SHP77 treated with DMSO at 0.1 percent for 48 hours (cell line): Measurements from ENCODE around the gene RGMA.
"Not testable (repeated sequence)": the region's sequence is repeated elsewhere in the genome, so short reads cannot be mapped to it uniquely, and the experiment has no call there.

Experiments
- DNase-seq: peaks from one replicate; lab custom pipeline; 2025; lab: John Stamatoyannopoulos, UW

The RGMA gene

DNA sequence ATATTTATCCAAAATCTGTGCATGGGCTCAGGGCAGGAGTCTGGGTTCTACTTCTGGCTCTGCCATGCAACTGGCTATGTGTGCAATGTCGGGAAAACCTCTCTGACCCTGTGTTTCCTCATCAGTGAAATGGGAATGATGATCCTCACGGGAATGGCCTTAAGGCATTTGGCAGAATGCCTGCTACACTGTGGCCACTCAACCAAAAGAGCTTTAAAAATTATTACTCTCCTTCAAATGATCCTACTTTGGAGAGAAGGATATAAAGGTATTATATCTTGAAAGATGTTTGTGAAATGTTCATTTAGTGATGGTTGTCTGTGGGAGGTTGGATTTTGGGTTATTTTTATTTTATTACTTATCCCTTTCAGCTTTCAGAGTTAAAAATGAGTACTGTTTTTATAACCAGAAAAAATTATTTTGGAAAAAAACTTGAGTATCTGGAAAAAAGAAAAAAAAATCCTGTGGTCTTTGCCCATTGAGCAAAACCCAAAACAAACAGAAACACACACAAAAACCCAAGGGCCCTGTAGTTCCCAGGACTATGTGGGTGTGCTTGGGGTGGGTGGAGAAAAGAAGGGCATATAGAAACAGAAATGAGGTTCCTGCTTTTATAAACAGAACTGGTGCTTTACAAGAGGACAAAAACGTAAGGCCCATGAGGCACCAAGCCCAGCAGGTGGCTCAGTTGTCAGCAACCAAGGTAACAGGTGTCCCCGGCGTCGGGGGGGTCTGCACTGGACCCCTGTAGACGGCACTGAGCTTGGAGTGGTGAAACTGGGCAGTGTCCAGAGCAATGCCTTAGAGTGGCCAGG is 22.0 kb downstream of the RGMA start:
- DNase-seq: no peak

DNA sequence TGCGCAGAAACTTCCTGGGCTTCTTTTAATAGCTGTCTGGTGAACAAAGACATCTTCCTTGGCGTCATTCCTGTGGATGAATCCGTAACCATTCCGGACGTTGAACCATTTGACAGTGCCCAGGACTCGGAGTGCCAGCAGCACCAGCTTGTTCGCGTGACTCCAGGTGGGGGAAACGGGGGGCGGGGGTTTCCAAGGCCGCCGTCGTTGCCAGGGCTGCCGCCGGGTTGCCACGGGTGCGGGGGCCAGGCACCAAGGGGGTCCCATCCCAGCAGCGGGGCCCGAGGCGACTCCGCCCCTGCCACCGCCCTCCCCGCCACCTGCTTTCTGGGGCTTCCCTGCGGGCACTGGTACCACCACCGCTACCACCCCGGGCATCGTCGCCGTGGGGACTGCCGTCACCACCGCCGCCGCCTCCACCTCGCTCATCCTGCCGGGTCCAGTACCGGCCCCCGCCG is 22.8 kb downstream of the RGMA start:
- DNase-seq: no peak

DNA sequence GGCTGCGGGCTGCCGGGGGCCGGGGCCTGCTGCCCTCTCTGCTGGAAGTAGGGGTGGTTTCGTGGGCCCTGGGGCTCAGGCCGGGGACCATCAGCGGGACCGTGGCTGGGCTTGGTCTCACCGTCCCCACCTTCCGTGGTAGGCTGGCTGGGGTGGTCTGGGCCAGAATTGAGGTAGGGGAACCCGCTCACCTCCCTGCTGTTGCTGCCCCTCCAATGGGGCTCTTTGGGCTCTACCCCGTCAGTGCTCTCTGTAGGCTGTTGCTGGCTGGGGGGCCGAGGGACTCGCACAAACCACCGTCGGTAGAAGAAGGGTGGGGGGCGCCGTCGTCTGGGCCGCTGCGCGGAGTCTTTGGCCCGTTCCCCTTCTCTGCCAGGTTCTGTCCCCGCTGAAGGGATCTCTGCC is 23.4 kb downstream of the RGMA start:
- DNase-seq: no peak

DNA sequence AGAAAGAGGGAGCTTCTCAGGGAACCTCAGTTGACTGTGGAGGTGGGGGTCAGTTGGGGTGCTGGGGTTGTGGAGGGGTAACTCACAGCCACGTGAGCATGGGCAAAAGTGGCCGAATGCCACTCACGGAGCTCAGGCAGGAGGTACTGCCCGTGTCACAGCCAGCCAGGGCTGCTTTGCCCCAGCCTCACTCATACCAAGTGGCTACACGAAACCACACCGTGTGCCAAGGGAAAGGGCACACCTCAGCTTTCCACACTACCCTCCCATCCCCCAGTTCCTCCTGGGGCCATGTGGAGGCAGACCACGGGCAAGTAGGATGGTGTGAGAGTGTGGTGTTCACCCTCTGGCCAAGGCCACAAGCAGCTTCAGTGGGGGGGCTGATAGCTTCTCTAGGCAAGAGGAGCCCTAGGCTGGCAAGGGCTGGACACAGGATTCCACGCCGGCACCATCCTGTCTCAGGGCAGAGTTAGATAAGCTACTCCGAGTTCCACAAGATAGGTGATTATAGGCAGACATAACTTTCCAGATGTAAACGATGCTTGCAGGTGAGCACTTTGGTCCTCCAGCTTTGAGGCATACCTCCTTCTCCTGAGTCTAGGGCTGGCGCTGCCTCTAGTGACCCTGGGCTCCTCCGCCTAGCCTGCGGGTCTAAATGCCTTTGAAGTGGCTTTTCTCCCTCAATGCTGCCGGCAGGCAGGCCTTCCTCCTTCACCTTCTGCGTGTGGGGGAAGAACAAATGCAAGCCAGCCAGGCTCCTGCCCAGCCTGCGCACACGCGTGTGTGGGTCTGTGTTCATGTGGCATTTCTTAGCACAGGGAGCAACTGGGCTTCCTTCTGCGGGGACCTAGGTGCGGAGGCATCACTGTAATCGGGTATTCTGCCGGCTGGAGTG is 25.0 kb downstream of the RGMA start:
- DNase-seq: no peak

DNA sequence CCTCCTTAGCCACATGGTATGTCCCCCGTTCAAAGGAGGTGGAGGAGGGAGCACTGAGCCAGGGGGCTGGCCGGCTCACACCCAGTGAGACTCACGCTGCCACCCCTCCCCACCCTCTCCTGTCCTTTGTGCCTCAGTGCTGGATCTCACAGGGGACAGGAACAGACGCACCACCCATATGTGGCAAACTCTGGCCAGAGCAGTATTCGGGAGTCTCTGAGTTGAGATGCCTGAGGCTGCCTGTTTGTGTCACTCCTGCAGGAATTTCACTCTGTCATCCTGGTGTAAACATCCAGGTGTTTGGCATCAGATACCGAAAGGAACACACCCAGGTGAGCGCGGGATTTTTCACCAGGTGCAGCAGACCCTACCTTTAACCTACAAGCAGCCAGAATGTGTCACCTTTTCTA is 25.7 kb downstream of the RGMA start:
- no peak for DNase-seq

DNA sequence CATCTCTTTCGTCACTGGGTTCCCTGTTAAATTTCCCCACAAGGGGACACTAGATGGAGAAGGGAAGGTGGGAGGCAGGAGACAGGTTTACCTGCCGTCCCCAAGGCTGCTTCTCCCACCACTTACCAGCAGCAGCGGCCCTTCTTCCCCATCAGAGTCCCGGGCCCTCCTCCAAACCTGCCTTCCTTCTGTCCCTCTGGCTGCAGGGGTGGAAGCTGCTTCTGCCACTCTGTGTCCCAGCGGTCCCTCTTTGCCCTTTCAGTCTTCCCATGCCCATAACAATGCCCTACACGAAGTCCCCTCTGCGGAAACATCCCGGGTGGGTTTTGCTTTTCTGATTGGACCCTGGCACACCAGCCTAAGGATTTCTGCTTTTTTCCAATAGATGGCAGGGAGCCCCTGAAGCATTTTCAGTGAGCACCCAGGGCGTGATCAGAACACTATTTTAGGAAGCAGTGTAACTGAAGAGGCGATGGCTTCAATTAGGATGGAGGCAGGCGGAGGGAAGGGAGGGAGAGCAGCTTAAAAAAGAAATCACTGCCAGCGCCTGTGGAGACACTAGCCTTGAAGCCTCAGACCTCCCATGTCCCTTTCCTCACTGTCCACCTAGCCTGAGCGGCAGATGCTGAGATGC is 26.3 kb downstream of the RGMA start:
- not testable (repeated sequence) for DNase-seq

DNA sequence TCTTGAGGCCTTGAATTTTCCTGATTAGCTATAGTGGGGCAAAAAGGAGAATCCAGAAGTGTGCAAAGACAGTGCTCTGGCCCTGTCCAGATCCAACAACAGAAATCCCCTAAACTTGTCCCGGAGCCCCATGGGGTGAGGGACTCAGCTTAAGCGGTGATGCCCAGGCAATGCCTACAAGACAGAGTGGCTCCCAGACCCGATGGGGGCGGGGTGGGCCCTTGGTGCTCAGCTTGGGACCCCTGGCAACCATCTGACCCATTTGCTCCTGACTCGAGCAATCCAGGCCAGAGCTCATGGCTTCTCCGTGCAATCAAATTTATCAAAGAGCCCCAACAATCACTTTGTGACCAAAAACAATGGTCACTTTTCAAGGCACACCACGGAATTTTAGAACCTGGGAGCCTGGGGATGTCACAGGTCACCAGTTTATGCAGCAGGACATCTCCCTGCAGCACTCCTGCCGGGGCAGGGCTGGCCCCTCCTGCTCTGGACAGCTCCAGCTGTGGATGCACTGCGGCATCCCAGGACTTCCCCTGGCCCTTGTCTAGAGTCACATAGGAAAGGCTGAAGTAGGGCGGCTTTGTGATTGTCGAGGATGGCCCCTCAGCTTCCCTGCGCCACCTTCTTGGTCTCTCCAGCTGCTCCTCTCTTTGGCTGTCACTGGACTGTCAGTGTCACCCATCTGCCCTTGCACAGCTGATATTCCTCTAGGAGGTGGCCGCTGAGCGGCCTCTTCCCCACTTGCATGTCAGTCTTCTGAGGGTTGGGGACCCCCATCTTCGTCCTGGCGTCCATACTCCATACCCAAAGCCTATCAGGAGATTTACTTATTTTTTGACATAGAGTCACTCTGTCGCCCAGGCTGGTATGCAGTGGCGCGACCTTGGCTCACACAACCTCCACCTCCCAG is 28.4 kb downstream of the RGMA start:
- DNase-seq: no peak

DNA sequence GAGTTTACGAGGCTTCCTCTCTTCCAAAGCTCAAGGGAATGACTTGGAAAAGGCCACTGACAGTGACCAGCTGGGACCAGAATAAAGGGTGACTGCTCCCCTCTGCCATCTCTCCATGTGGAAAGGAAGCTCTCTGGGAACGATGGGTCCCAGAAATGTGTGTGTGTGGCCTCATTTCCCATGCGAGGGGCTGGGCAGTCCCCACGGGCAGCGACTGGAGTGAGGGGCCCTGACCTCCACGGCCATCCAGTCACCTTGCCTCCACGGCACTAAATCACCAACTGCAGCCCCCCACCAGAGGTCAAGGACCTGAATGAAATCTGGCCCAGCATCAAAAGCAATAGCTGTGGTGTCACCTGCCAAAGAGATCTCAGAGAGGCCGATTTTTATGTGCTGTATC is 29.6 kb downstream of the RGMA start:
- no peak for DNase-seq

DNA sequence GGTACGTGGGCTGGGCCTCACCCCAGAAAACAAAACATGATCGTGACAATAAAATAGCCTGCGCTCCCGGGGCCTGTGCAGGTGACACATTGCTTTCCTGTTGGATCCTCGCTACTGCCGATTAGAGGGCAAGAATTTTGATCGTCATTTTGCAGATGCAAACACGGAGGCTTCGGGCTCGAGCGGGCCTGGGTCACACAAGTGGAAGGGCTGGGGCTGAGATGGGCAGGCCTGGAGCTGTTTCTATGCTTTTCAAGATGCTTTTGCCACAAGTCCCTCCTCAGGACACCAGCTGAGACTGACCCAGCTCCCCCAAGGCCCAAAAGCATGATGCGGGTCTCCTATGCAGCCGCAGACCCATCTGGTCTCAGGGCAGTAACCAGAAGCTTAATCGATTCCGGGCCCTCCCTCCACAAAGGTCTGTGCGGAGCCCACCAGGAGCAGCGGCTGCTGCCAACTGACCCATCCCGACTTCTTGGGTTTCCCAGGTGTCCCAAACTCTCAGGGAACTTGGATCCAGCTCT is 30.0 kb downstream of the RGMA start:
- no peak for DNase-seq

DNA sequence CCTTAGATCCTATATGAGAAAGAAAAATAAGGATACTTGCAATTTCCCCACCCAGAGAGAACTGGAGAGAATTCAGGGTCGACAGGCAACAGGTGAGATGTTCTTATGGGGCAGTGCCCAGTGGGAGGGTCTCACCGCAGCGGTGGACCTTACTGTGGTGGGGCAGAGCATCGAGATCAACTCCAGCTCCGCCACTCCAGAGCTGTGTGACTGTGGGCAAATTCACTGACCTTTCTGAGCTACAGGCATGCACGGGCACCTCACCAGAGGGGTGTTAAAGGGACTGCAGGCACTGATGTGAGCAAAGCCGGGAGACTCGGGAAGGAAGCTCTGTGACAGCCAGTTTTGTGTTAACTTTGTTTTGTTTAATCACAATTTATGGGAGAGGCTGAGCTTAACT is 30.9 kb downstream of the RGMA start:
- no peak for DNase-seq

DNA sequence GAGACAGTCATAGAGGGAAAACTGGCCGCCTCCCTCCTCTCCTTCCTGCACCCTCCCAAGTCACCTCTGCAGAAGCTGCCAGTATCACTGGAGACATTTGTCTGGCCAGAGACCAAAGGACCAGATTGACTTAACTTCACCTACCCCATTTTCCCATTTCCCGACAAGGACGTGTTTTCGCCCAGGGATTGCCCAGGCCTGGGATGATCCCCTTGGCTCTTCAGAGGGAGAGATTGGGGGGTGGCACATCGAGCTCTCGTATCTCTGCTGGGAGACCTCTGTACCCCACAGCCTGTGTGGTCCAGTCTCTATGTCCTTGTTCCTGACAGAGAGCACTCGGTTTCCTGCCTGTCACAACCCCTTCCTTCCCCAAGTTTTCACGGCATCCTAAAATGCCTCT is 31.4 kb downstream of the RGMA start:
- no peak for DNase-seq

DNA sequence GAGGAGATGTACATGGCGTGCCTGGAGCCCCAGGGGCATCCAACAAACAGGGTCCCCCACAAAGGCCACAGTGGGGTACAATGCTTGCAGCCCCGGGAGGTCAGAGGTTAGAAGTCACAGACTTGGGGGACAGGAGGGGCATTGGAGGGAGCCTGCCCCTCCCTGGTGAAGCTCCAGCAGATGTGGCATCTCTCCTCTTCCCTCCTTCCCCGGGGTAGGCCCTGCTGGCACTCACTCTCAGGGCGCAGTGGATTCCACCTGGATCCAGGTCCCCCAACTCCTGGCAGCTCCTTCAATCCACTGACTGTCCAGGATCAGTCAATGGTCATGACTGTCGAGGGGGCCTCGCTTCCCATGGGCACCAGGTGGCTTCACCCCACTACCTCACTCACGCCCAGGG is 32.2 kb downstream of the RGMA start:
- no peak for DNase-seq

DNA sequence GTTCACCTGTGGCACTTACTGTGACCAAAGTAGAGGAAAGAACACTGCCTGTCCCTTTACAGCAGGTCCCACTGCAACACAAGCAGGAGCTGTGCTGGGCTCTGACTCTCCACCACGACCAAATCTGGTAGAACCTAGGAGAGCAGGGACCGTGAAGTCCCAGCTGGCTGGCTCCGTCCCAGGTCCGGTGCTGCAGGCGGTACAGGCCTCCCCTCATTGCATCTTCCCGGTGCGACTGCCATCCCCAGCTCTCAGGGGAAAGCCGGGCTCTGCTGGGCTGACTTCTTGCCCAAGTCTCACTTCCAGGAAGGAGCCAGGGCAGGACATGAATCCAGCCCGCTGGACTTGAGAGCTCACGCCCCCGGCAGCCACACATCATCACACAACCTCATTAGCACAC is 33.8 kb downstream of the RGMA start:
- DNase-seq: no peak

DNA sequence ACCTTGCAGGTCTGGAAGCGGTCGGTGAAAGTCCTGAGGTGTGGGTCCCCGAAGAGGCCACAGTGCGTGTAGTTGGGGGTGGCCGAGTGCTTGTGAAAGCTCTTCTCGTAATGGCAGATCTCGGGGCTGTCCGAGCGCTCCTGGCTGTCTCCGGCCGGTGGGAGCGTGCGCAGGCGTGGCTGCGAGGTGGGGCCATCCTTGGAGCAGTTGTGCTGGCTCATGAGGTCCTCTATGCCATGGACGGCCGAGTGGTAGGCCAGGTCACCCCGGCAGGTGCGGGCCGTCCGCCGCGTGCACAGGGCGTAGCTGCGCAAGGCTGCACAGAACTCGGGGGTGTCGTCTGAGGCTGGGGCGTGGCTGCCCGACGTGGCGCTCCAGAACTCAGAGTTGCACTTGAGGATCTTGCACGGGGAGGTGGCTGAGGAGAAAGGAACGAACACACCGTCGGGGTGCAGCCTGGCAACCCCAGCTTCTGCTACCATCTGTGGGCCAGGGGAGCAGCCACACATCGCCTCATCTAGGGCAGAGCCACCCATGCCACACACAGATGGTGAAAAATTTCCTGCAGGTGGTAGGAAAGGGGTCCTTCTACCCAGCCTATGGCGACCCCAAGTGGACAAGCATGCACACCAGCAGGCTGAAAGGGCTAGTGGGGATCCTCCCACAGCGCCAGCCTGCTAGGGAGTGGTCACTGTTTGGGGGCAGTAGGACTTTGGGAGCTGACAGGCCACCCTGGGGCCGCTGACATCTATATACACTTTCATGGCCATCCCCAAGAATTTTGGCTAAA is 36.7 kb downstream of the RGMA start:
- DNase-seq: no peak

DNA sequence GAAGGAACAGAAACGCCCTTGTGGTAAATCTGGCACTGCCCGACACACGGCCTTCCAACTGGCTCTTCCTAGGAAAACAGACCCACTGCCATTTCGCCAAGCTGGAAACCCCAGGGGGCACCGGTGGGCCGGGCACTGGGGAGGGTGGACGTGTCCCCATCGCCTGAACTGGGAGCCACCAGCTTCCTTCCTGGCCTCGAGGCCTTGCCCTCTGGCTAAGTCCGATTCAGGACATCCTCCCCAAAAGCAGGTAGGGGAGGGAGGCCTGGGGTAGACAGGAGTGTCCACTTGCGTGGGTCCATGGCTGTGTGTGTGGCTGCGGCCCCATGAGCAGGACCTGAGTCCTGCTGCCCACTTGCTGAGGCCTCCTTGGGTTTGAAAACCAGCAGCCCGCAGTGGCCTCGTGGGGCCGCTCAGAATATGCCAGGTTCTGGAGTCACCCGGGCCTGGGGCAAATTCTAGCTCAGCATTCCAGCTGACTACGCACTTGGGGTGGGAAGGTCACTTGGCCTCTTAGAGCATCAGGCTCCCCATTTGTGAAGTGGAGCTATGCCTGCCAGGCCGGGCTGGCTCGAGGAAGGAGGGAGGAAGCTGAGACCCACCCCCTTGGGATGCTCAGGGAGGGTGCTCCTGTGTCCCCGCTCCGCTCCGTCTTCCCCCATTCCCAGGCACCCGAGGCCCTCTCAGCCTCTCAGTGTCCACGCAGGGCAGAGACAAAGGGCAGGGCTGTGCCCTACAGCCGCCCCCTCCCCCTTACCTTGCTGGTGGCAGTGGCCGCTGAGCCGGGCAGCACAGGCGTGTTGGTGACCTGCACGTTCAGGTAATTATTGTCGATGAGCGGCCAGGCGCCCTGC is 37.5 kb downstream of the RGMA start:
- no peak for DNase-seq

DNA sequence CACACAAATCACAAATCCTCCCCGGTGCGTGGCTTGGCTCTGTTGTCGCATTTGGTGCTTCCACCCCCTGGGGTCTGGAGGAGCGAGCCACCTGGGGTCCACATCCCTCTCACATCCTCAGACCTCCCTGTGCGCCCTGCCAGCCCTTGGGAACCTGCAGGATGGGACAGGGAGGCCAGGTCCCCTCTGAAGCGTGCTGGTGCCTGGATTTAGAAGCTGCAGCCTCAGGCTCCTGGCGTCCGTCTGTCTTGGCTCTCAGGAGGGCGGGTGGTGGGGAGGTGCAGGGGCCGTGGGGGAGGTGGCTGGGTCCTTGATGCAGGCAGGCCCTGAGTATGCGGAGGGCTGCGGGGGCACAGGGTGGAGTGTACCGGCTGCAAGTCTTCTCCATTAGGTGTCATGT is 38.4 kb downstream of the RGMA start:
- no peak for DNase-seq

DNA sequence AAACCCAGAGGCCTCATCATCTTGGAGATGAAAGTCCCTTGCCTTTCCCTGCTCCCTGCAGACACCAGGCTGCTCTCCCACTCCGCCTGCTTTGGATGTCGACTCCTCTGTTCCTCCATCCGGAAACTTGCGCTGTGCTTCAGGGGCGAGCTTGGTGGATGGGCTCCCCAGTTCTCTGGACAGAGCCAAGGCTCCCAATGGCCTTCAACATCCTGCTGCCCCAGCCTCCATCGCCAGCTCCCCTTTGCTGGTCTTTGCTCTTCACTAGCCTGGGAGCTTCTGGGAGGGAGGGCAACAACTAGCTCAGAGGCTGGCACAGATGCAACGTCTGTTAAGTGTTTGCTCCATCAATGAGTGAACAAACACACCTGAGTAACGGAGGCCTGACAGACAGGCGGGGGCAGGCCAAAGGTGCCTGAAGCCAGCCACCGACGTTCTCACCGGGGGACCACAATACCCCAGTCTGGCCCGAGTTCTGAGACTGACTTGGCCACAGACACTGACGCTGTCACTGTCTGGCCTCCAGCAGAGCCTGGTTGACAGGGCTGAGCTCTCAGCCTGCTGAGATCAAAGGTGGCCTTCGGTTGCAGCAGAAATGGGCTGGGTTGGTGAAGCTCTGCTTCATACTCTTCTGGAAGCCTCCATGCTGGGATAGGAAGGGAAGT is 39.0 kb downstream of the RGMA start:
- DNase-seq: no peak

DNA sequence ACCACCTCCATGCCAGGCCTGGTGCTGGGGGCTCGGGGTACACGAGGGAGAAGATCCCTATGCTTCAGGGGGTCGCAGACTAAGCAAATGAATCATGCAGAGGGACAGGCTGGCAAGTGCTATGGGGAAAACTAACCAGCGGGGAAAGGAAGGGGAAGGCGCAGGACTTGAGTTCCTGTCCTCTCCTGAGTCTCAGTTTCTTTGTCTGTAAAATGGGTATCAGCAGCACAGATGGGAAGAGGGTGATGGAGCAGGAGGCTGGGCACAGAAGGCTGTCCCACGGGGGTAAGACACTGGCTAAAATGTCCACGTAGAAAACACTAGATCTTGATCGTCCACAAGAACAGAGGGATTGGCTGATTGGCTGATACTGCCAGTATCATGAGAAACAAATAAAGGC is 39.8 kb downstream of the RGMA start:
- no peak for DNase-seq

DNA sequence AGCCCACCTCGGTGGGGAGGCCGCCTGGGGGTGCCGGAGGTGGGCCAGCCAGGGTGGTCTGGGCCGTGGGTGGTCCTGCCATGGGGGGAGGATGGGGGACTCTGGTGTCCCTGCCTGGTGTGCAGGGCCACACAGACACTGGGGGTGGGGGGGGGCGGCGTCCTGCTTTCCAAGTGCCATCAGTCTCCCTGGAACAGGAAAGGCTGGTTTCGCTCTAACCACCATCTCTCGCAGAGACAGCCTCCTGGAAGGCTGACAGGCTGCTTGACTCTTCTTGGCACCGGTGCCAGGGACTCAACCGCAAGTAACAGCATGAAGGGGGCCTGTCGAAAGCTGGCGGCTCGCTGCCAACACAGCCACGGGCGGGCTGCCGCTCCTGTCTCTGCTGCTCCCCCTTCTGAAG is 40.3 kb downstream of the RGMA start:
- DNase-seq: no peak
